ENCODE data around the gene FOXN3. TPM values are rescaled to one million over a fixed set of nuclear protein-coding genes. Genes with fewer than 3 reads are reported as not detected.
A peak's percentile ranks its signal among the peaks of the same experiment; 100 is the strongest.
"Not testable (repeated sequence)": the region's sequence is repeated elsewhere in the genome, so short reads cannot be mapped to it uniquely, and the experiment has no call there.

Gene FOXN3
- total RNA-seq, 1 experiment from 2014 or later, result 21.0 TPM

DNA sequence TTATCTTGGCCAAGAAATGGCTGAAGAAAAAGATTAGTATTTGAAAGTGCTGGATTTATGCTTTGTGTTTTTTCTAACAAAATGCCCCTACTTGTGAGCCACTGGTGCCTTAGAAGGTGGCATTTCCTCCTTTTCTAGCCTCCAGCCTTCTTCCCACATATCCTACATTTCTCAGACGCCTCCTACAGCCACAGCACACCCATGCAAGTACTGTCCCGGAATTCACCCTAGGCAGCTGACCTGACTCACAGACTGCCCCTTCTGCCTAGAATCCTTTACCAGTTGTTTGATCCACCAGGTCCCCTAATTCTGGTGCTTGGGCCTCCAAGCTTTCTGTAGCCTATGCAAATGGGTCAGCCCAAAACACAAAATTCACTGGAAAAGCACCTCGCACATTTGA, 166.0 kb downstream of the FOXN3 start:
- DNase-seq (ENCODE audit: low read depth), result peak; percentile 23

DNA sequence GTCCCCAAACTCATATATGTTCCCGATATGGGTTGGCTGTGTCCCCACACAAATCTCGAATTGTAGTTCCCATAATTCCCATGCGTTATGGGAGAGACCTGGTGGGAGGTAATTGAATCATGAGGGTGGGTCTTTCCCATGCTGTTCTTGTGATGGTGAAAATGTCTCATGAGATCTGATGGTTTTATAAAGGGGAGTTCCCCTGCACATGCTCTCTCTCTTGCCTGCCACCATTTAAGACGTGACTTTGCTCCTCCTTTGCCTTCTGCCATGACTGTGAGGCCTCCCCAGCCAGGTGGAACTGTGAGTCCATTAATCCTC, 166.4 kb downstream of the FOXN3 start:
- not testable (repeated sequence) for DNase-seq (ENCODE audit: low read depth)

DNA sequence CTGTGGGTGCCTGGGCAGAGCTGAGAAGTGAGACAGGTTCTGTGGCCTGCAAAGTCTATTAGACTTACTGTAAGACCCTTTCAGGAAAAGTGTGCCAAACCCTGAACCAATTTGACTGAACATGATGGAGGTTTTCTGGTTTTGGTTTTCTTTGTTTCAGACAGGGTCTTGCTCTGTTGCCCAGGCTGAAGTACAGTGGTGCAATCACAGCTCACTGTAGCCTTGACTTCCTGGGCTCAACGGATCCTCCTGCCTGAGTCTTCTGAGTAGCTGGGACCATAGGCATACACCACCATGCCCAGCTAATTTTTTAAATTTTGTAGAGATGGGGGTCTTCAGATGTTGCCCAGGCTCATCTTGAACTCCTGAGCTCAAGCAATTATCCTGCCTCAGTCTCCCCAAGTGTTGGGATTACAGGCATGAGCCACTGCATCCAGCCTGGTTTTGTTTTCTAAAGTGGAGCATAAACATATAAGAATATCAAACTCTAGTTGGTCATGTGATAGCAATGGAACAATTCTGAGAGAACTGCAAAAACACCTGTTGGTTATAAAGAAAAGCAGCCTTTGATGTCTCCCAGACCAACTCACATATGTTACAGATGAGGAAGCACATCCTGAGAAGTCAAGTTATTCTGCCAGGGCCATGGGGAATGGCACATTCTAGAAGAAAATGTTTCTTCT, 166.9 kb downstream of the FOXN3 start:
- DNase-seq (ENCODE audit: low read depth), result no peak

DNA sequence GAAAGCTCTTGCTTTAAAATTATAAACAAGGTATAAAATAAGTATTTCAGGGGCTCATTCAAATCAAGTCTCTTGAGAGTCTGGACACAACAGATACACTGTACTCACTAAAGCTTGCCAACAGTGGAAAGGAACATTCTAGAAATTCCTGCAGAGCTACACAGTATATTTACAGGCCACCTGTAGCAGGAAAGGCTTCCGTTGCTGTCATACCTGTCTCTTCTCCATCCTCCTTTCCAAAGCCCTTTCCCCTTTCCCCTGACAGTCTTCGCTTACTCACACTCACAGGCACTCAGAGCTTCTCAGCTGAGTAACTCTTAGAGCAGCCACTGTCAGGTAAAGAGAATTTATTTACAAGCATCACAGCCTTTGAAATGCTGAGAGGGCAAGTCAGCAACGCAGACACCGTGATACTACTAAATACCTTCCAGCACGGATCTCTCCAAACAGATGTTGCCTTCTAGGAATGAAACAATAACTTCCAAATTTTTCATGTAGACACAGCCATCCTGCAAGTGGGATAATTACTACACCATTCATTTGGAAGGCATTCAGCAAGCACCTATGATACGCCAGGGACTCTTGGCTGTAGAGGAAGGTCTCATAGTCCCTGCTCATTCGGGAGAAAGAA, 167.9 kb downstream of the FOXN3 start:
- no peak for DNase-seq (ENCODE audit: low read depth)

DNA sequence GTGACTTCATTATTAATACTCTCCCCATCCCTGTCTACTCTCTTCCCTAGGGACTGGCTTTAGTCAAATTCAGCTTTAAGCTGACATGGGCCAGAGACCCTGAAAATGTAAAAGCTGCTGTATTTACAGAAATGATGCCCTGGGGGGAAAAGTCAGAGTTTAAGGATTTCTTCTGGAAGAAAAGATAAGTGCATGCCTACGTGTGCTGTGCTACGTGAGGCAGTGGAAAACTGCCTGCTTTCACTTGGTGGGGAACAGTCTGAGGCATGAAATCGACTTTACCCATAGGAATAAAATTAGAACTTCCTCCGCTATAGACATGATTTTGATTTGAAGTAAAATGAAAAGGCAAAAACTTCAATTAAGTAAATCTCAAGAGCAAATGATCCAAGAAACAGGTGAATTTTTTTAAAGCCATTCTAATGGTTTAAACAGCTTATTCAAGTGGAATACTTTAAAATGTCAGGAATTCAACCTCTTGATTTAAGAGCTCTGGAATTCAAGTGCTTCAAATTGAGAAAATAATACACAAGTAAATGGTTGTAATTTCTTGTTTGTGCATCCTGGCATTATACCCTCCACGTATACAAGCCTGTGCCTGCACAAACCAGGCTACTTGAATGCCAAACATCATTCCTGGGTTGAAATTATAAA, 168.5 kb downstream of the FOXN3 start:
- no peak for DNase-seq (ENCODE audit: low read depth)

DNA sequence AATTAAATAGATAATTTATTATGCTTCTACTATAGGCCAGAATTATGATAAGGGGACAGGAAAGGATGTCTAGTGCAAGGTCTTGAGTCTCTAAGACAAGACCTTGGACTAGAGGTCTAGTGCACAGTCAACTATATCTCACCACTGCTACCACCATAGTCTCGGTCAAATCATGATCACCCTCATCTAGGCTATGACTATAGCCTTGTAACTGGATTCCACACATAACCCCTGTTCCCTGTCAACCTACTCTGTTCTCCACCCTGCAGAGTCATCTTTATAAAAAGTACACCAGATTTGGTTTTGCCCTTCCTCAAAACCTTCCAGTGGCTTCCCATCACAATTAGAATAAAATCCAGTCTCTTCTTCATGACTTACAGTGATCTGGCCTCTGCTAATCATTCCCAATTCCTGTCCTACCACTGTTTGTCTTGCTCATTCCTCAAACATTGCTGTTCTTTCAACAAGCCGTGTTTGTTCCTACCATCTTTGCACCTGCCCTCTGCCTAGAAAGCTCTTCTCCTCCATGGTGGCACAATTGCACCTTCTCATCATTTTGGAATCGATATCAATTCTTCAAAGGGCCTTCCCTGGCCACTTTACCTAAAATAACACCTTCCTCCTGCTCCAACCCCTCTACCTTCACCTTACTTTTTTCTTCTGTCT, 169.4 kb downstream of the FOXN3 start:
- DNase-seq (ENCODE audit: low read depth), result no peak

DNA sequence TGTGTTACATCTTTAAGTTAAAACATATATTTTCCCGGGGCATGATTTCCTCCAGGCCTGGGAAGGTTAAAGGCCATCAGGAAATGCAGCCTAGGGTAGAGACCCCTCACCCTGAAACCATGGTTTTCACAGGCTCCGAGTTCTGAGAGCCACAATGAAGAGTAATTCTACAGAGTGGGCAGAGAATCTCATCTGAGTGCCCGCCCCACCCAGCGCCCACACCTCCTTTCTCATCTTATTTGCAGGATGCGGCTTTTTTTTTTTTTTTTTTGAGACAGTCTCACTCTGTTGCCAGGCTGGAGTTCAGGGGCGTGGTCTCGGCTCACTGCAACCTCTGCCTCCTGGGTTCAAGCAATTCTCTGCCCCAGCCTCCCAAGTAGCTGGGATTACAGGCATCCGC, 170.7 kb downstream of the FOXN3 start:
- no peak for DNase-seq (ENCODE audit: low read depth)

DNA sequence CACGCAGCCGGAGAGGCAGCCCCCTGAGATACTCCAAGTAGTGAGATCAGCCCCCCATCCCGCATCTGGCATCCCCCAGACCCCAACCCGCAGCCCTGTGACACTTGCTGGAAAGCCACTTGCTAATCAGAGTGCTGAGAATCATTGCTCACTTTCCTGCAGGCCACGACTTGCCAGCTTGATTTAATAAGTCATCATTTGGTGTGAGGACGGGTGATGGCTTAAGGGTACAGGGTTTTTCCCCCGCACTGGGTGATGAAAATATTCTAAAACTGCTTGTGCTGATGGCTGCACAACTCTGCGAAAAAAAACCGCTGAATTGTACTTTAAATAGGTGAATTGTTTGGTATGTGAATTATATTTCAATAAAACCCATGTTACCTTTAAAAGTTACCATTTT, 171.2 kb downstream of the FOXN3 start:
- no peak for DNase-seq (ENCODE audit: low read depth)

DNA sequence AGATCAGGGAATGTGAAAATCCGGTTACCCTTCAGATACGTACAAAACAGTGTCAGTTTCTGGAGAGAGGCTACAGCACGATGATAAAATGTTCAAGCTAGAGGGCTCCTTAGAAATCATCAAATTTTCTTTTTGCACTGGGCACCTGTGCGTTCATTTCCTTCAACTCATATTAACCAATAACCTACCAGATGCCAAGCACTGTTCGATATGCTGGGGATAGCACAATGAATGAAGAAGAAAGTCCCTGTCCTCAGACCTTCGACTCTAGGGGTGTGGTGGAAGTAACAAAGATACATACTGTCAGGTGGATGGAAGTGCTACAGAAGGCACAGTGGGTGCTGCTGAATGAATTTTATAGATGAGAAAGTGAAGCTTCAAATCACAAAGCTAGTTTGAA, 172.3 kb downstream of the FOXN3 start:
- DNase-seq (ENCODE audit: low read depth), result no peak

DNA sequence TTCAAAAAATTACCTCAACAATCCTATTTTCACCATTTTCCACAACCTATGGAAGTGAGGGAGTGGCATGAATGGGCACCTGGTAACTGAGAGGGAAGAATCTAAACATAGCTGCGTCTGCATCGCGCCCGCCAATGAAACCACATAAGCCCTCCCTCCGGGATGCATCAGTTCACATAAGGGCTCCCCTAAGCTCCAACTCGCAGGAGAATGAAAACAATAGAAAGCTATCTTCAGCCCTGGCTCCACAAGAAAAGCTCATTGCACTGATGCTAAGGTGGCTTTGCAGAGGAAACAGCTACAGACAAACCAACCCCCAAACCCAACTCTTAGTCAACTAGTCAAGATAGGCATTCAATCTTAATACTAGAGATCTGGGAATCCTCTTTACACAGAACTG, 173.3 kb downstream of the FOXN3 start:
- DNase-seq (ENCODE audit: low read depth), result no peak

DNA sequence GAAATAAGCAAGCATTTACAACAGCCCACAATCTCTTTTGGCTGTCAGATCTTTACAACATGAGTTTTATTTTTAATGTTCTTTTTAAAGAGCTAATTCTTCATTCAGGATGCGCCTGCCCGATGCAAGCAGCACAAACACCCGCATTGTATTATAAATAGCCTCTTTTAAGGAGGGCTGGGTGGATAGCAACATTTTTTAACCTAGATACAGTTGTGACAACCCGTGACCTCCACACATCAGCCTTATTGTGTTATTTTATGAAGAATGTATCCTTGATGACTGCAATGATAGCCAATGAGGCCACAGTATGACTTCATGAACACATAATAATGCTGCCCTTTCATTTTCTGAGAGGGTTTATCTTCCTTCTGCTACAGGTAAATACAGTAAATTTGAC, 173.7 kb downstream of the FOXN3 start:
- DNase-seq (ENCODE audit: low read depth), result no peak

DNA sequence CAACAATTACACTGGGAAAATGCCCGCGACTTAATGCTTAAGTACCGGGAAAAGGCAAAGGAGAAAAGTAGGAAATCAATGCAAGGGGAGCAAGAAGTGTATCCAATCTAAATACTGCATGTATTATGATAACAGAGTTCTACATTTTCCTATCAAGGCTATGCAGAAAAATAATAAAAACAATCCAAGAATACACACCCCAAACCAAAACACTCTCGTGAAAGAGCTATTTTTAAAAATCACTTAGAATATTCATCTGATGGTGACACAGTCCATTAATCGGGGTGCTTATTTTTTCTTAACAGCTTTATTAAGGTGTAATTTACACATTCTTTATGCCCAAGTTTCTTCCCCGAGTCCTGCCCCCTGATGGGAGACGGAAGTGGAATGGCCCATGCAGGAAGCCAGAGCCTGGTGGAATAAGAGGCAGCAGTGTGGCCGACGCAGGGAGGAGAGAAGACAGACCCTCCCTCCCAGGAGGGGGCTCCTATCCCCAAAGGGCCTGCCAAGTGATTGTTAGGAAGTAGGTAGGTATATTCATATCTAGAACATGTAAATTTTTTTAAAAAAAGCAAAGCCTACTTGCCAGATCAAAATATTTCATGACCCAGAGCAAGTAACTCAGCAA, 174.3 kb downstream of the FOXN3 start:
- no peak for DNase-seq (ENCODE audit: low read depth)

DNA sequence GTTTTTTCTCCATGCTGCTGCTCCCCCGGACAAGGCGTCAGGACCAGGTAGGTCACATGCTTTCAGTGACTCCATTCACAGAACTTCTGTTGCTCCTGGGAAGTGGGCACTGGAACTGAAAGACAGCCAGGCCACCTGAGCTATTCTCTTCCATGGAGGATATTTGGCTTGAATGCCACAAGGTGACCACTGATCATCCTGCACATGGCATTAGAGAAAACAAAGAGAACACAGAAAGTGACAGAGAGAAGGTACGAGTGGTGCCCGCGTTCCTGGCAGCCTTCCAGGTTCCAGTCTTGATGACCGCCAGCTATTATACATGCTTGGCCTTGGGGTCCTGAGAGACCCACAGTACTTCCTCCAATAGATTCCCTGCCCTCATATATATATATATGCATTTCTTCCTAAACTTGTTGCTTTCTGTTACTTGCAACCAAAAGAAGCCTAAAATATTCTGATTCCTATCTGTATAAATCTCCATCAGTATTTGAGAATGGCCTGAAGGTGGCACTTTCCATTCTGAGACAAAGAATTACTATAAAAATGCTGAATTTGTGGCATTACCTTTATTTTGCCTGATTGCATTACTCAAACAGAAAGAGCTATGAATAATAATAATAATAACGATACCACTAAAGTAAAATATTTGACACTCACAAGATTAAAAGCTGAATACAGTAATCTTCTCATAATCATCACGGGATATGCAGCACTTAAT, 174.9 kb downstream of the FOXN3 start:
- DNase-seq (ENCODE audit: low read depth), result no peak

DNA sequence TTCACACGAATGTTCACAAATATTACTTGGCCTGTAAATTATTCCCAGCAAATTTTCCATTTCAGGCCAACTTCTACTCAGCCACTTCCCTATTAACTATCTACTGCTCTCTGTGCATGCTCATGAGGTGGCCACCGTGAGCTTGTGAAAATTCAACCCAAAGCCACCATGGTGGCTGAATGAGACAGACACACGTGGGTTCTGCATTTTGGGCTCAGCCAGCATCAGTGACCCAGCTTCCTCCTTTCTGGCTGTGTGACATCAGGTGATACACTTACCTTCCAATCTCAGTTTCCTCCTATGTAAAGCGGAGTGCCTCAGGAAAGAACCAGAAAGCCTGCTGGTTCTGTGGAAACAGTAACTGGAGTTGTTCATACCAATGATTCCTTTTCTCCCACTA, 175.8 kb downstream of the FOXN3 start:
- DNase-seq (ENCODE audit: low read depth), result no peak

DNA sequence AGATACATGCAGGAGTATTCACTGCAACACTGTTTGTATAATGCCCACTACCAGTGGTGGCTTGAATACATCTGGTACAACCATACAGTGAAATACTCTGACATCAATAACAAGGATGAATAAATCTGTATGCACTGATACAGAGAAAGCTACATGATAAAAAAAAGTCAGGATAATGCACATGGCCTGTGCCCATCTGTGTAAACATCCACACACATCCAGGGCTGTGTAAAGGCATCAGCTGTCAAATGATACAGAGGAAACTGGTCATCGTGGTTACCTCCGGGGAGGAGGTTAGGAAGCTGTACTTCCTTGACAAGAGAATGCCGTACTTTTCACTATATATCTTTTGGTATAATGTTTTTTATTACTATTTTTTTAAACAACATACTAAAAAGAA, 176.6 kb downstream of the FOXN3 start:
- peak; percentile 82 for DNase-seq (ENCODE audit: low read depth)

DNA sequence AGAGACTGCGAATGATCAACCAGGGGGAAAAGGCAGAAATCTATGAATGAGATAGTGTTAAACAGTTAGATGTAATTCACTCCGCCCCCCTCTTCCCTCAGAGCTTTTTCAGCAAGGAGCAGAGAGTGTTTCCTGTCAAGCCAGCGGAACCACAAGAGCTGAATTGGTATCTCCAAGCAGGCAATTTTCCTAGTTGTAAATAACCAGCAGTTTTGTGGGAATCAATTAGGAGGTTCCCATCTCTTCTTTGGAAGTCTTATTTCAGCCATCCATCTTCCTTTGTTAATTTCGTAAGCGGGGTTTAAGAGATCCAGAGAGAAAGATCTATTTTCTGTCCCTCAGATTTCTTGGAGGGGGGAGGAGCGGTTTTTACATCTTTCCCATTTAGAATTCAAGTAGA, 178.0 kb downstream of the FOXN3 start:
- DNase-seq (ENCODE audit: low read depth), result no peak

DNA sequence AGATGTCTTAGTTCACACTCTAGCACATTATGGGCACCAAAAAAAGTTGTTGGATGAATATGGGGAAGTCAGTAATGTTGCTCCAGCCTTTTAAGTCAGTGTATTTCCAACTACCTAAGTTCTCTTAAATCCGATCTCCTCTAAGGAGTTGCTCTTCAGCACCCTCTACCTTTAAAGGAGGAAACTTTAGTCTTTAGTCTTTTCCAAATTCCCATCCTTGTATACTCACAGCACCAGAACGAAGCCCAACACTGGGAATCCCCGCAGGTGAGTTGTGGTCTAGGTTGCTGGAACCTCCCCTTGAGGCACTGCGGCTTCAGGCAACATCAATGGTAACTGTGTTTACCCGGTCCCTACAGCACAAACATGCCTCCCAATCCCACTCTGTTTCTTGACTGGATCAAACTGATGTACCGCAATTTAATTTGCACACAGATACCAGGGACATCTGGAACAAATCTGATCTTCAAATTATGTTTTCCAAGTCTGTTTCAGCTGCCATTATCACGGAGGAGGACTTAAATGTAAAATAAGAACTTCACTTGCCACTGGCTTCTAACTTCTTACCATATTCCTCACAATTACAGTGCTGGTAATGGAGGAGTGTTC, 179.0 kb downstream of the FOXN3 start:
- no peak for DNase-seq (ENCODE audit: low read depth)

DNA sequence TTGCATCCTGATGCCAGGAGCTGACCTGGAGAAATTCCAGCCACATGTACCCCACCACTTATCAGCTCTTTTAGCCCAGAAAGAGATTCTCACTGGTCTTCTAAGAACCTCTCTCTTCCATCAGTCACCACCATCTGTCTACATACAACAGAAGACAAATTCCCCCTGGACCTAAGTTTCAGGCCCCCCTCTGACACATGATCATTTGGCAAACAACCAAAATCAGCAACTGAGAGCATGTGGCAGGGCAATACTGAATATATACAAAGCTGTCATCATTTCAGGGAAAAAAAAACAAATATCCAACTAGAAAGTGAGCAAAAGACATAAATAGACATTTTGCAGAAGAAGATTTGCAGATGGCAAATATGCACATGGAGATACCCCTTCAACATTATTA, 180.2 kb downstream of the FOXN3 start:
- DNase-seq (ENCODE audit: low read depth), result peak; percentile 56

DNA sequence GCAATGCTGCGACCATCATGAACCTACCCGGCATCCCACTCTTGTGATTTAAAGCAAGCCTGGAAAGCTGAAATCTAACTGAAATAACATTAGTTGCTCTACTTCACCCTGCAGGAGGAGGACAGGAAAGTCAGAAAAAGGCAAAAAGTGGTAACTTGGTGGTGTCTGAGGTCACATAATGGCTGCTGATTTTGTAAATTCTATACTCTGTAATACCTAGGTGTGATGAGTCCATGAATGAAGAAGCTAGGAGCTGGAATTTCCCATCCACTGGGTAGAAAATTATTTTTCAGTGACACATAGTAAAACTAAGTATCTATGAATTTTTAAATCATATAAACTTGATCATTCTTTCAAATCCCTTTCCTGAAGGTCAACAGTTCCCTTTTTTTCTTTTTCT, 183.8 kb downstream of the FOXN3 start:
- DNase-seq (ENCODE audit: low read depth), result no peak

DNA sequence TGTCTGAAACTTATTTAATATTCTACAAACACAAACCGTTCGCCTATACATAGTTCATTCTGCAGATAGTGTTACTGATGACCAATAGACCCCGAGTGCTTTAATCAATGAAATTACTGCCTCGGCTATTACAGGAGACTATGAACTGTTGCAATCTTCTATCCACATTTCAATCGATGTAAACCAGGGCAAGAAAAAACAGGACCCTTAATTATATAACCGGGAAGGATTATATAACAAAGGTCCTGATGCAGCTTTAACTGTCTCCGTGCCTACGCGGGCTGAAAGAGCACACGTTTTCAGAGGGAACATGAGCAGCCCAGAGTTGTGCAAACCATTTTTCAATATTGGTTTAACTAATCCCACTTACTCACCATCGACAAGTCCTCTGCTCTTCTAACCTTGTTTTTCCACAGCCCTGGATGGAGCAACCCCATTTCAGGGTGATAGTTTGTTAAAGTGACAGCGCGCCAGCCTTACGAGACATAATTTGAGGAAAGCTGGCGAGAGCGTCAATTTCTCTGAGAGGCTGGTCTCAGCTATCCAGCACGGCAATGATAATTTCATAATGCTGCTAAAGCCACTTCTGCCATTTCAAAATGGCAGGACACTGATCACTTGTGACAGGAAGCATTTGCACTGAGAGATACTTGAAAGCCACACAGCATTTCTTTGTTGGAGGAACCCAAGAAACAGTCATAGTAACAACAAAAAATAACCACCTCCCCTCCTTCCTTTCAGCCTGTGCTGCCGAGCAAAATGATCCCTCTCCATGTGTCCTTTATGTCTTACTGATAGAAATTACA, 184.6 kb downstream of the FOXN3 start:
- DNase-seq (ENCODE audit: low read depth), result no peak

Measured in LHCN-M2 (cell line).